ENCODE measurements around the gene LRFN2. TPM values are rescaled to one million over a fixed set of nuclear protein-coding genes. Genes with fewer than 3 reads are reported as not detected.

LRFN2 gene
- total RNA-seq, 1 donor from 2014 or later, result not detected

DNA sequence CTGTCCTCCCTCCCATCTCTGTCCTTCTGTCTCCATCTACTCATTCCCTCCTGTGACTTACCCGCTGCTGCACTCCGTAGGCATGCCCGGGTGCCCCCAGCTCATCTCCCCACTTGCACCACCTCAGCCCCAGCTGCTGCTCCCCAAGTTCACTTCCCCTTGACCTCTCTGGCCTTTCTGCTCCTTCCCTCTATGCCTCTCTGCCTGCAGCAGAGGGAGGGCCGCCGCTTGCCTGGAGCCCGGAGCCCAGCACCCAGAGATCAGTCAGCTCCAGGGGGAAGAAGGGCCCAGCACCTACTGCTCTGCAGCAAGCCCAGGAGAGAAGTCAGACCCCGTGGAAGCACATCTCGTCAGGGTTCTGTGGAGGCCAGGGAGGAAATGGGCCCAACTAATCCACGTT is 97.4 kb downstream of the LRFN2 start:
- DNase-seq (ENCODE audit: low read depth), result no peak
- H3K4me3 ChIP-seq (ENCODE audit: low read depth, low read length), result no peak overlapping the region
- TF ChIP-seq, protein P1, sequence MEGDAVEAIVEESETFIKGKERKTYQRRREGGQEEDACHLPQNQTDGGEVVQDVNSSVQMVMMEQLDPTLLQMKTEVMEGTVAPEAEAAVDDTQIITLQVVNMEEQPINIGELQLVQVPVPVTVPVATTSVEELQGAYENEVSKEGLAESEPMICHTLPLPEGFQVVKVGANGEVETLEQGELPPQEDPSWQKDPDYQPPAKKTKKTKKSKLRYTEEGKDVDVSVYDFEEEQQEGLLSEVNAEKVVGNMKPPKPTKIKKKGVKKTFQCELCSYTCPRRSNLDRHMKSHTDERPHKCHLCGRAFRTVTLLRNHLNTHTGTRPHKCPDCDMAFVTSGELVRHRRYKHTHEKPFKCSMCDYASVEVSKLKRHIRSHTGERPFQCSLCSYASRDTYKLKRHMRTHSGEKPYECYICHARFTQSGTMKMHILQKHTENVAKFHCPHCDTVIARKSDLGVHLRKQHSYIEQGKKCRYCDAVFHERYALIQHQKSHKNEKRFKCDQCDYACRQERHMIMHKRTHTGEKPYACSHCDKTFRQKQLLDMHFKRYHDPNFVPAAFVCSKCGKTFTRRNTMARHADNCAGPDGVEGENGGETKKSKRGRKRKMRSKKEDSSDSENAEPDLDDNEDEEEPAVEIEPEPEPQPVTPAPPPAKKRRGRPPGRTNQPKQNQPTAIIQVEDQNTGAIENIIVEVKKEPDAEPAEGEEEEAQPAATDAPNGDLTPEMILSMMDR (conservative IDR thresholded peaks at IDR 0.05; ENCODE audit: low read depth, low read length), result no peak

DNA sequence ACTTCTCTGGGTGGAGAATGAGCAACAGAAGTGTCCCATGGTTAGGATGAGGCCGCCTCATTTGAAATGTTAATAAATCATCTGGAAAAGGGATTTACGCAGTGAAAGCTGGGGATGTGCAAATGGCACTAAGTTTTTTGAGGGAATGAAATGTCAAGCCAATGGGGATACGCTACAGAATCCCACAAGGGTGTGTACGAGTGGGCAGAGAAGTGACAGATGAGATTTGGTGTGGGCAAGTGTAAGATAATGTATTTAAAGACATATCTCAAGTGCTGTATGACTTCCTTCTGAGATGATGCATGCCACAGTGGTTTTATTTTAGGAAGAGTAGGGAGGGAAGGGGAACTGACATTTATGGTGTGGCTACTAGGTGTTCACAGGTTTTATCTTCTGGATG is 100.6 kb downstream of the LRFN2 start:
- H3K4me3 ChIP-seq (ENCODE audit: low read depth, low read length), result no peak overlapping the region
- no peak for DNase-seq (ENCODE audit: low read depth)
- TF ChIP-seq, protein P1 (conservative IDR thresholded peaks at IDR 0.05; ENCODE audit: low read depth, low read length), result no peak

DNA sequence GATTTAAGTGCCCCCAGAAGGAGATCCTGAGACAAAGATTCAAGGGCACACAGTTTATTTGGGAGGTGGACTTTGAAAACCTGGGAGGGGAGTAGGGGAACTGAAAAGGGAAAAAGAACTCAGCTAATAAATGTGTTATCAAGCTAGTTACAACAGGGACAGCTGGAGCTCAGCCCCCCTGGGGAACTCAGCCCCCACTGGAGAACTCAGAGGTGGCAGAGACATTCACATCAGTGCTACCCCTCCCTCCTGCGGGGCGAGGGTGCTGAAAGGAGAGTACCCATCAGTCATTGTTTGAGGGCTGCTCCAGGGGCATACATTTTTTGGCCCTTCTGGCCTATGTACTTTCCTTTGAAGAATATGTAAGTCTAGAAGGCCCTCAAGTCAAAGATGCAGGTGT is 101.4 kb downstream of the LRFN2 start:
- TF ChIP-seq, protein P1 (conservative IDR thresholded peaks at IDR 0.05; ENCODE audit: low read depth, low read length), result no peak
- no peak overlapping the region for H3K4me3 ChIP-seq (ENCODE audit: low read depth, low read length)
- DNase-seq (ENCODE audit: low read depth), result no peak

DNA sequence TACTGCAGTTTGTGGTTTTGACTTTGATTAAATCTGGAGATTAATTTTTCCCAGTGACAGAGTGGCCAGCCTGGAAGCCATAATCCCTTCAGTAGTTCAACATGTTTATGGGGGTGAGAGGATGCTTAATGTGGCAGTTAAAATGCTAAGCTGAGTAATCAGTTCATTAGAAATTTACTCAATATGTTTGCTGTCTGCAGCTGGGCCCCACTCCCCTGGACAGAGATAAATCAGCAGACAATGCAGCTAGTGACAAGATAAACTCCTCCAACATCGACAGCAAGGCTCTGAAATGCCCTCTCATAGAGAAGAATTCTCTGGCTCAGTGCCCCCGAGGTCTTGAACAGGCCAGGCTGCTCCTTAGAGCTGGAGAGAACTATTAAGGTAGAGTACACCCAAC is 101.9 kb downstream of the LRFN2 start:
- TF ChIP-seq, protein P1 (conservative IDR thresholded peaks at IDR 0.05; ENCODE audit: low read depth, low read length), result no peak
- no peak for DNase-seq (ENCODE audit: low read depth)
- no peak overlapping the region for H3K4me3 ChIP-seq (ENCODE audit: low read depth, low read length)

DNA sequence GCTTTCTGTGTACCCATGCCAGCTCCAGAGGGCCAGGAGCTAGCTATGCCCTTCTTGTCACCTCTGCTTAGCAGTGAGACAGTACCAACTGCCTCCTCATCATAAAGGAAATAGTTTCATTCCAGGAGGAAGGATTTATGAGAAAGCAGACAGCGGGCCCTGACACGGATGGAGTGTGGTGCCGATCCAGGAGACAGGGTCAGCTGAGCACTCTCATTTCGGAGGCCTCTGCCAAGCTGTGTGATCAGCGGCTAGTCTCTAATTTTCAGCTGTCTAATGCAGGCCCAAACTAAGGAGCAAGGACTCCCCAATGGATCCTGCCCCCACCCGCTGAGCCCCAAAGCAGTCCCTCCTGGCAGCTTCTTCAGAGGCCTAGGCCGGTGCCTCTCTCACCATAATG is 103.1 kb downstream of the LRFN2 start:
- no peak for DNase-seq (ENCODE audit: low read depth)
- no peak overlapping the region for H3K4me3 ChIP-seq (ENCODE audit: low read depth, low read length)
- TF ChIP-seq, protein P1 (conservative IDR thresholded peaks at IDR 0.05; ENCODE audit: low read depth, low read length), result no peak

DNA sequence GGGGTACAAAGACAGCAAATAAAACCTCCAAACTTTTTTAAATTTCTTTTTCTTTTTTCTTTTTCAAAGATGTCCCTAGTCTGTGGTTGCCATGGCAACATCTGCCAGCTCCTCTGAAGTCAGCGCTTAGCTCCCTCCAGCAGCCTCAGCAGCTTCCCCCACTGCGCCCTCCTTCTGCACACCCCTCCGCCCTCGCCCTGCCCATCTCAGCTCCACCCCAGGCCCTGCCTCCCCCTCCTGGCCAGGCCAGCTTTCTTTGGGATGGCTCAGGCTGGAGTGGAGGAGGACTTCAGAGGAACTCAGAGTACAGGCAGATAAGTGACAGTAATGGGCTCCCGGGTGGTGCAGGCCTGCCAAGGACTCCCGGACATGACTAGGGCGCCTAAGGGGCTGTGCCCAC is 104.6 kb downstream of the LRFN2 start:
- no peak overlapping the region for H3K4me3 ChIP-seq (ENCODE audit: low read depth, low read length)
- no peak for DNase-seq (ENCODE audit: low read depth)
- TF ChIP-seq, protein P1 (conservative IDR thresholded peaks at IDR 0.05; ENCODE audit: low read depth, low read length), result no peak

DNA sequence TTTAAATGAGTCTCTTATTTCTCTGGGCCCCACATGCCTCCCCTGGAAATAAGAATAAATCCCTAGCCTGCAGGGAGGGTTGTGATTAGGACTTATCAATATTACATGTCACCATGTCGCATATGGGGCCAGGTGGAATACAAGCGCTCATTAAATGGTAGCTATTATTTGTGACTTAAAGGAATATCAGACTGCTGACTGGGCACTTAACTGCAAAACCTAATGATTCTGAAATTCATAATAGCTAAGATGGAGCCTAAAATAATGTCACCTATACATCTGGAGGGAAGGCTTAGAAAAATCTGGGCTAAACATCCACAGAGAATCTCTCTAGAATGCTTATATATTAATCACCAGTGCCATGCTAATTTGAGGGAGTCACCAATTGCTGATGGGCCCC is 106.5 kb downstream of the LRFN2 start:
- TF ChIP-seq, protein P1 (conservative IDR thresholded peaks at IDR 0.05; ENCODE audit: low read depth, low read length), result no peak
- no peak overlapping the region for H3K4me3 ChIP-seq (ENCODE audit: low read depth, low read length)
- DNase-seq (ENCODE audit: low read depth), result no peak

All from epithelial cell of proximal tubule (primary cell).